RWPE1 (cell line): ENCODE data around the gene STT3A.

Experiments used
- CTCF ChIA-PET: fragments of 350-600 bp; sonication (Branson Sonifier 250); formaldehyde crosslinking; extraction: SDS; loops from one replicate; lab custom pipeline; 2021; lab: Yijun Ruan, JAX
- POLR2A ChIA-PET: fragments of 400-600 bp; formaldehyde crosslinking; extraction: SDS; loops from one replicate; lab custom pipeline; 2020; ENCODE audit warnings: antibody characterized with exemption; ENCODE audit not compliant: low non-redundant PET; lab: Yijun Ruan, JAX
- DNase-seq: peaks from one replicate; pipeline ENCODE4 v3.0.0; 2012; ENCODE audit warnings: low spot score
- H3K27ac ChIP-seq: fragments of 450-650 bp; 2 replicates; pipeline ENCODE4 v1.5.1; 2017
- CTCF ChIP-seq: fragments of 450-650 bp; conservative IDR thresholded peaks from 2 replicates; pipeline ENCODE4 v1.5.1; 2017; ENCODE audit warnings: low read depth, mild to moderate bottlenecking

The STT3A gene

GRCh38 chr11:125594958-125595357 lies 2.3 kb downstream of the STT3A start:
- ChIA-PET CTCF (no interaction called here), POLR2A (no interaction called here)
- no peak for TF ChIP-seq CTCF
- DNase-seq = no peak
- no peak overlapping the region for H3K27ac ChIP-seq

GRCh38 chr11:125600663-125601062 lies 8.0 kb downstream of the STT3A start:
- no peak overlapping the region for H3K27ac ChIP-seq
- POLR2A ChIA-PET = no interaction called here
- CTCF ChIA-PET = no interaction called here
- no peak for DNase-seq
- TF ChIP-seq CTCF = no peak

DNA sequence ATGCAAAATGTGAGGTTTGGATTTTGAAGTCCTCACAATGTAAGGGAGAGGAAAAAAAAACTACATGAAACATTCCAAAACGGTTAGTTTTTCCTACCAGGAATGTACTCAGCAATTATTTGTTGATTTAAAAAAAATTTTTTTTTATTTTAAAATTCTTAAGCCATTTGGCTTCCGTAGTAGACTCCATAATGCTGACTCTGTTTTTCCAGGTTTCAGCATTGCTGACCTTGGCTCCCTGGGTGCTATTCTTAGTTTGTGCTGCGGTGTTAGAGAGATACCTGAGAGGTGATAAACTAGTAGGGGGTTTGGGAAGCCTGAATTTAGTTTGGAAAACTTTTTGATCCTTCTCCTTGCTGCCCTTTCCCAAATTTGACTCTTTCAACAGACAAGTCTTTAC lies 10.6 kb downstream of the STT3A start:
- POLR2A ChIA-PET = no interaction called here

GRCh38 chr11:125605417-125605816 lies 12.8 kb downstream of the STT3A start:
- ChIA-PET CTCF (no interaction called here), POLR2A (no interaction called here)
- H3K27ac ChIP-seq = no peak overlapping the region
- DNase-seq = no peak
- TF ChIP-seq CTCF = no peak

More for the DNA sequence above, 10.6 kb downstream of the STT3A start:
- CTCF ChIA-PET = no interaction called here
- no peak for TF ChIP-seq CTCF
- DNase-seq = no peak
- H3K27ac ChIP-seq = no peak overlapping the region

DNA sequence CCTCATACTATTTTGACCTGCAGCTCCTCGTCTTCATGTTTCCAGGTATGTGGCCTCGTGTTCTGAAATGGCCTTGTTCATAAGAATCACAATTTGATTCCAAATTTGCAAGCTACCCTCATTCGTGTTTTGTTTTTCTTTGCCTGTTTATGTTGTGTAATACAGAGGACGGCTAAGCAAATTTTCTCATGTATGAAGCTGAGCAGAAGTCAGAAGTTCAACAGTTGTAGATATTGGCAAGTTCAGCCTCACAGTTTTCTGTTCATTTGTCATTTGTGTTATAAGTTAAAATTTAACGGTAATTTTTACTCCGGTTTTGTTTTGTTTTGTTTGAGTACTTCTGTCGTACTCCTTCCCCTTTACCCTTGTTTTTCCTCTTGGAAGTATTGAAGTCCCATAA lies 16.9 kb downstream of the STT3A start:
- no peak overlapping the region for H3K27ac ChIP-seq
- DNase-seq = no peak
- POLR2A ChIA-PET = no interaction called here
- no peak for TF ChIP-seq CTCF
- CTCF ChIA-PET = no interaction called here

DNA sequence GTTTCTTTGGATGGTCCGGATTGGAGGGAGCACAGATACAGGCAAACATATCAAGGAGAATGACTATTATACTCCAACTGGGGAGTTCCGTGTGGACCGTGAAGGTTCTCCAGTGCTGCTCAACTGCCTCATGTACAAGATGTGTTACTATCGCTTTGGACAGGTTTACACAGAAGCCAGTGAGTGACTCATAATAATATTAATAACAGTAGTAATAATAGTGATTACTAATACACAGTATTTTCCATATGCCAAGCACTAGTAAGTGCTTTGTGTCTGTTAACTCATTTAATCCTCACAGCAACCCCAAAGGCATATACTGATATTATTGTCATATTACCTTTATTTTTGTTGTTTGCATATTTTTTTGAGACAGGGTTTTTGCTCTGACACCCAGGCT lies 25.7 kb downstream of the STT3A start:
- ChIA-PET CTCF (no interaction called here), POLR2A (no interaction called here)
- TF ChIP-seq CTCF = no peak
- no peak for DNase-seq
- no peak overlapping the region for H3K27ac ChIP-seq

DNA sequence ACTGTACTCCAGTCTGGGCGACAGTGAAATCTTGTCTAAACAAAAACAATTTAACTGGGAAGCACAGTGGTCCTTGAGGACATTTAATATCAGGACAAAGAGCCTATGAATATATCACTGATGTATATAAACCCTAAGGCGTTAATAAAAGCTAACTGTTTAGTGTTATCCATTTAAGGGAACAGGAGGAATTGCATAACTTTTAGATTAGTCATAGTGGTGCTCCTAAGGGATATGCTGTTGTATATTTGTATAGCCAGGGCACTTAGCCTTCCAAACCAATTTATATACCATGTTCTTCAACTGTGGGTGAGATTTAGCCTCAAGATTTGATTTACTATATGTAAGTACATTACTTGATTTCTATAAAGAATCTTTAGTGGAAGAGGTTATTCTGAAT lies 29.3 kb downstream of the STT3A start:
- POLR2A ChIA-PET = no interaction called here
- no peak for TF ChIP-seq CTCF
- peak; percentile 60 for DNase-seq
- CTCF ChIA-PET = no interaction called here
- H3K27ac ChIP-seq = no peak overlapping the region
